ENCODE results near the gene CYP11A1. TPM values are rescaled to one million over a fixed set of nuclear protein-coding genes. Genes with fewer than 3 reads are reported as not detected.

CYP11A1 gene
- total RNA-seq, 1 donor from 2014 or later: 2.0 TPM

GRCh38 chr15:74370471-74370870, 3.0 kb upstream of the CYP11A1 start:
- DNase-seq (ENCODE audit: low read depth): no peak
- Histone ChIP-seq H3K36me3 (ENCODE audit: control insufficient read depth, insufficient read depth, low read length) (no peaks in the 10 kb centered on the region), H3K27me3 (ENCODE audit: control insufficient read depth, insufficient read depth, low read length) (peaks cover 2% of the 10 kb centered on the region), H3K4me3 (ENCODE audit: low read depth, low read length) (no peak overlapping the region)
- no peak for TF ChIP-seq CTCF (IDR thresholded peaks at IDR 0.05; ENCODE audit: insufficient read depth, low read length, poor library complexity, severe bottlenecking)

GRCh38 chr15:74369756-74370155, 2.3 kb upstream of the CYP11A1 start:
- peaks cover 2% of the 10 kb centered on the region for H3K27me3 ChIP-seq (ENCODE audit: control insufficient read depth, insufficient read depth, low read length)
- H3K4me3 ChIP-seq (ENCODE audit: low read depth, low read length): no peak overlapping the region
- no peak for TF ChIP-seq CTCF (IDR thresholded peaks at IDR 0.05; ENCODE audit: insufficient read depth, low read length, poor library complexity, severe bottlenecking)
- no peaks in the 10 kb centered on the region for H3K36me3 ChIP-seq (ENCODE audit: control insufficient read depth, insufficient read depth, low read length)
- DNase-seq (ENCODE audit: low read depth): no peak

- no peak for TF ChIP-seq CTCF (IDR thresholded peaks at IDR 0.05; ENCODE audit: insufficient read depth, low read length, poor library complexity, severe bottlenecking)
- Histone ChIP-seq H3K36me3 (ENCODE audit: control insufficient read depth, insufficient read depth, low read length) (no peaks in the 10 kb centered on the region), H3K4me3 (ENCODE audit: low read depth, low read length) (no peak overlapping the region), H3K27me3 (ENCODE audit: control insufficient read depth, insufficient read depth, low read length) (peaks cover 2% of the 10 kb centered on the region)
- DNase-seq (ENCODE audit: low read depth): no peak
These were observed 1.8 kb upstream of the CYP11A1 start for GRCh38 chr15:74369084-74369745.

- H3K27me3 ChIP-seq (ENCODE audit: control insufficient read depth, insufficient read depth, low read length): peaks cover under 1% of the 10 kb centered on the region
- TF ChIP-seq CTCF (IDR thresholded peaks at IDR 0.05; ENCODE audit: insufficient read depth, low read length, poor library complexity, severe bottlenecking): no peak
These were observed 675 bp upstream of the CYP11A1 start for GRCh38 chr15:74368121-74368520.

GRCh38 chr15:74365598-74366445, 1.6 kb downstream of the CYP11A1 start:
- H3K27me3 ChIP-seq (ENCODE audit: control insufficient read depth, insufficient read depth, low read length): no peaks in the 10 kb centered on the region
- no peak for DNase-seq (ENCODE audit: low read depth)
- H3K36me3 ChIP-seq (ENCODE audit: control insufficient read depth, insufficient read depth, low read length): no peaks in the 10 kb centered on the region
- peak overlapping the region; percentile 52 for H3K4me3 ChIP-seq (ENCODE audit: low read depth, low read length)
- TF ChIP-seq CTCF (IDR thresholded peaks at IDR 0.05; ENCODE audit: insufficient read depth, low read length, poor library complexity, severe bottlenecking): peak; percentile 1

More at GRCh38 chr15:74368121-74368520, 675 bp upstream of the CYP11A1 start:
- DNase-seq (ENCODE audit: low read depth): no peak
- Histone ChIP-seq H3K4me3 (ENCODE audit: low read depth, low read length) (no peak overlapping the region), H3K36me3 (ENCODE audit: control insufficient read depth, insufficient read depth, low read length) (no peaks in the 10 kb centered on the region)
